Mammary epithelial cell (primary cell): ENCODE measurements around the gene HPD.

Experiments used
- CTCF ChIP-seq, 2 donors: IDR thresholded peaks in 1 of 2; conservative IDR thresholded peaks in 1 of 2; 2 replicates each; pipeline ENCODE4 v1.5.1; 2011 to 2012; ENCODE audit warnings: inconsistent platforms in 2 of 2, low read length in 2 of 2, mild to moderate bottlenecking in 2 of 2, control low read depth in 1 of 2, low read depth in 1 of 2; ENCODE audit not compliant: insufficient read depth in 1 of 2; ENCODE audit errors: extremely low read depth in 1 of 2
- EZH2 ChIP-seq: IDR thresholded peaks from 2 replicates; pipeline ENCODE4 v1.6.1; 2012; ENCODE audit warnings: low read length, inconsistent platforms, borderline replicate concordance

GRCh38 chr12:121801595-121802484 is 56.8 kb downstream of the HPD start:
- TF ChIP-seq EZH2 (no peak), CTCF (conservative IDR thresholded peaks at IDR 0.05 in 1 of 2, IDR thresholded peaks at IDR 0.05 in 1 of 2; ENCODE audit: extremely low read depth in 1 of 2, insufficient read depth in 1 of 2, low read depth in 1 of 2, low read length in 2 of 2) (no peak)
